ENCODE measurements around the gene APOBEC3H.

DNA sequence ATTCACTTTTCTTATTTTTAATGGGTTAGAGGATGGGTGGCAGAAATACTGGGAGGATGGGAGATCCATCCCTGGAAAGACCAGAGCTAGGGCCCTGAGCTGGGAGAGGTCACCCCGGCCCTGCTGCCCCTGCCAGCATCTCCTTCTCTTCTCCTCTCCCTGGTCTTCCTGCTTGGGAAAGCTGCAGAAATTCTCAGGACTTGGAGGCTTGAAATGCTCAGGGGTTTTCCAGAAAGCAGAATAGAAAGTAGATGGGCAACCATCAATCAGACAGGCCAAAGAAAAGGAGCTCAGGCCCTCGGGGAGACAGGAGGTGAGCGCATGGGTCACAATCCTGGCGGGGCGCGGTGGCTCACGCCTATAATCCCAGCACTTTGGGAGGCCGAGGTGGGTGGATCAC is 1.5 kb downstream of the APOBEC3H start:
- TF ChIP-seq, protein P1, sequence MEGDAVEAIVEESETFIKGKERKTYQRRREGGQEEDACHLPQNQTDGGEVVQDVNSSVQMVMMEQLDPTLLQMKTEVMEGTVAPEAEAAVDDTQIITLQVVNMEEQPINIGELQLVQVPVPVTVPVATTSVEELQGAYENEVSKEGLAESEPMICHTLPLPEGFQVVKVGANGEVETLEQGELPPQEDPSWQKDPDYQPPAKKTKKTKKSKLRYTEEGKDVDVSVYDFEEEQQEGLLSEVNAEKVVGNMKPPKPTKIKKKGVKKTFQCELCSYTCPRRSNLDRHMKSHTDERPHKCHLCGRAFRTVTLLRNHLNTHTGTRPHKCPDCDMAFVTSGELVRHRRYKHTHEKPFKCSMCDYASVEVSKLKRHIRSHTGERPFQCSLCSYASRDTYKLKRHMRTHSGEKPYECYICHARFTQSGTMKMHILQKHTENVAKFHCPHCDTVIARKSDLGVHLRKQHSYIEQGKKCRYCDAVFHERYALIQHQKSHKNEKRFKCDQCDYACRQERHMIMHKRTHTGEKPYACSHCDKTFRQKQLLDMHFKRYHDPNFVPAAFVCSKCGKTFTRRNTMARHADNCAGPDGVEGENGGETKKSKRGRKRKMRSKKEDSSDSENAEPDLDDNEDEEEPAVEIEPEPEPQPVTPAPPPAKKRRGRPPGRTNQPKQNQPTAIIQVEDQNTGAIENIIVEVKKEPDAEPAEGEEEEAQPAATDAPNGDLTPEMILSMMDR (IDR thresholded peaks at IDR 0.05) = no peak
- TF ChIP-seq POLR2A (IDR thresholded peaks at IDR 0.05) = no peak

Measured in thyroid gland (tissue), 4 donors.